ENCODE data around the gene PLXNB1. TPM values are rescaled to one million over a fixed set of nuclear protein-coding genes. Genes with fewer than 3 reads are reported as not detected.
"Not testable (repeated sequence)": the region's sequence is repeated elsewhere in the genome, so short reads cannot be mapped to it uniquely, and the experiment has no call there.

The PLXNB1 gene, protein sequence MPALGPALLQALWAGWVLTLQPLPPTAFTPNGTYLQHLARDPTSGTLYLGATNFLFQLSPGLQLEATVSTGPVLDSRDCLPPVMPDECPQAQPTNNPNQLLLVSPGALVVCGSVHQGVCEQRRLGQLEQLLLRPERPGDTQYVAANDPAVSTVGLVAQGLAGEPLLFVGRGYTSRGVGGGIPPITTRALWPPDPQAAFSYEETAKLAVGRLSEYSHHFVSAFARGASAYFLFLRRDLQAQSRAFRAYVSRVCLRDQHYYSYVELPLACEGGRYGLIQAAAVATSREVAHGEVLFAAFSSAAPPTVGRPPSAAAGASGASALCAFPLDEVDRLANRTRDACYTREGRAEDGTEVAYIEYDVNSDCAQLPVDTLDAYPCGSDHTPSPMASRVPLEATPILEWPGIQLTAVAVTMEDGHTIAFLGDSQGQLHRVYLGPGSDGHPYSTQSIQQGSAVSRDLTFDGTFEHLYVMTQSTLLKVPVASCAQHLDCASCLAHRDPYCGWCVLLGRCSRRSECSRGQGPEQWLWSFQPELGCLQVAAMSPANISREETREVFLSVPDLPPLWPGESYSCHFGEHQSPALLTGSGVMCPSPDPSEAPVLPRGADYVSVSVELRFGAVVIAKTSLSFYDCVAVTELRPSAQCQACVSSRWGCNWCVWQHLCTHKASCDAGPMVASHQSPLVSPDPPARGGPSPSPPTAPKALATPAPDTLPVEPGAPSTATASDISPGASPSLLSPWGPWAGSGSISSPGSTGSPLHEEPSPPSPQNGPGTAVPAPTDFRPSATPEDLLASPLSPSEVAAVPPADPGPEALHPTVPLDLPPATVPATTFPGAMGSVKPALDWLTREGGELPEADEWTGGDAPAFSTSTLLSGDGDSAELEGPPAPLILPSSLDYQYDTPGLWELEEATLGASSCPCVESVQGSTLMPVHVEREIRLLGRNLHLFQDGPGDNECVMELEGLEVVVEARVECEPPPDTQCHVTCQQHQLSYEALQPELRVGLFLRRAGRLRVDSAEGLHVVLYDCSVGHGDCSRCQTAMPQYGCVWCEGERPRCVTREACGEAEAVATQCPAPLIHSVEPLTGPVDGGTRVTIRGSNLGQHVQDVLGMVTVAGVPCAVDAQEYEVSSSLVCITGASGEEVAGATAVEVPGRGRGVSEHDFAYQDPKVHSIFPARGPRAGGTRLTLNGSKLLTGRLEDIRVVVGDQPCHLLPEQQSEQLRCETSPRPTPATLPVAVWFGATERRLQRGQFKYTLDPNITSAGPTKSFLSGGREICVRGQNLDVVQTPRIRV (N-terminal part only)
- polyA plus RNA-seq: 121 TPM
- long read RNA-seq, donor 1: 0 reads
- long read RNA-seq, donor 2, partial matches to known transcripts: 0 of 3 reads
- long read RNA-seq, donor 2, other reads (novel, unspliced or antisense): 0 of 3 reads
- long read RNA-seq, donor 3: 0 reads
- long read RNA-seq, donor 4, partial matches to known transcripts: 0 of 2 reads
- long read RNA-seq, donor 4, other reads (novel, unspliced or antisense): 0 of 2 reads
- long read RNA-seq, donor 5, full-length matches to known transcripts: 2 of 2 reads
- long read RNA-seq, donor 5, partial matches to known transcripts: 0 of 2 reads
- long read RNA-seq, donor 5, other reads (novel, unspliced or antisense): 0 of 2 reads
- long read RNA-seq, donor 6, partial matches to known transcripts: 728 of 754 reads
- long read RNA-seq, donor 6, other reads (novel, unspliced or antisense): 25 of 754 reads
- long read RNA-seq, donor 7, partial matches to known transcripts: 0 of 3 reads
- long read RNA-seq, donor 7, other reads (novel, unspliced or antisense): 0 of 3 reads
- long read RNA-seq, donor 8, partial matches to known transcripts: 0 of 1 reads
- long read RNA-seq, donor 8, other reads (novel, unspliced or antisense): 0 of 1 reads
- long read RNA-seq, donor 9, partial matches to known transcripts: 0 of 1 reads
- long read RNA-seq, donor 9, other reads (novel, unspliced or antisense): 0 of 1 reads
- long read RNA-seq, donor 10, partial matches to known transcripts: 0 of 4 reads
- long read RNA-seq, donor 10, other reads (novel, unspliced or antisense): 0 of 4 reads
- long read RNA-seq, donor 11, partial matches to known transcripts: 0 of 2 reads
- long read RNA-seq, donor 11, other reads (novel, unspliced or antisense): 0 of 2 reads

DNA sequence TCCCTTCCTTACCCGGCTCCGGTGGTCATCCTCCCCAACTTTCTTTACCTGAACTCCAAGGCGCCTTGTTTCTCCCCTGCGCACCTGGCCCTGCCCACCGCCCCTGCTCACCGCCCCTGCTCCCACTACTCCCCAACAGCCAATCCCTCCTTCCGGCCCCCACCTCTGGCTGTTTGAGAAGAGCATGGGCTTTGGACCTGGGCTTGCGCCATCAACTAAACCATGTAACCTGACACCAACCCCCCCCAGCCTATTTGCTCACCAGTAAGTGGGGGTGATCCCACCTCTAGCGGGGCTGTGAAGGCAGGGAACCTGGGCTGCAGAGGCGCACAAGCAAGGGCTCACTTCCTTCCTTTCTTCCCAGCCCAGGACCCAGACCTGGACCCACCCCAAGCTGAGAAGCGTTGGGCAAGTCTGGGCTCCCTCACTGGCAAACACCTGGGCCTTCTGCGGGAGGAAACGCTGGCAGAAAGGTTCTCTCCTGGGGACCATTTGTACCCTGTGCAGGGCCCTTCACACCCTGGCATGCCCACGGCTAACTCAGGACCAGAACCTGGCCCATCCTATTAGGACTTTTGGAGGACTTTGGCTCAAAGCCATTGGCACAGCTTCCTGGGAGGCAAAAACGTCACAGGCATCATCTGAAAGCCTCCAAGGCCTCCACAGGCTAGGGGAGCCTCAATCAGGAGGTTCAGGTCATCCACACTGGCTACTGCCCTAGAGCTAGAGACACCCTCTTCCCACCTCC lies at the start of gene PLXNB1:
Gene PLXNB1 (minus strand): TSS at position 127 of the 748 bp plus-strand sequence. CDS start 5,475 bp downstream, outside the sequence.
- Histone ChIP-seq H3K27ac (ENCODE audit: low read length) (peak within 1 kb of the TSS; percentile 94), H3K4me3 (ENCODE audit: low read length) (peak within 1 kb of the TSS; percentile 83), H3K27me3 (ENCODE audit: control insufficient read depth, insufficient read depth, low read length) (no peaks in the 10 kb centered on the region), H3K36me3 (ENCODE audit: control insufficient read depth, insufficient read depth, low read length) (peaks cover 15% of the 10 kb centered on the region), H3K9me3 (ENCODE audit: control insufficient read depth, low read depth, low read length) (peaks cover 3% of the 10 kb centered on the region), H3K4me1 (ENCODE audit: control insufficient read depth, insufficient read depth, low read length) (peaks cover 83% of the 10 kb centered on the region)
- no CpG with 5 or more reads among the region's 15 CpGs for WGBS (ENCODE audit: insufficient coverage, low lambda C conversion rate)
- peak; percentile 94 to 98 for DNase-seq

- no peak overlapping the region for H3K4me3 ChIP-seq (ENCODE audit: low read length)
- WGBS (ENCODE audit: insufficient coverage, low lambda C conversion rate): no CpG with 5 or more reads among the region's 19 CpGs
- no peaks in the 10 kb centered on the region for H3K9me3 ChIP-seq (ENCODE audit: control insufficient read depth, low read depth, low read length)
- no peak for DNase-seq
- H3K27me3 ChIP-seq (ENCODE audit: control insufficient read depth, insufficient read depth, low read length): no peaks in the 10 kb centered on the region
- H3K36me3 ChIP-seq (ENCODE audit: control insufficient read depth, insufficient read depth, low read length): peaks cover 10% of the 10 kb centered on the region
- peaks cover 11% of the 10 kb centered on the region for H3K4me1 ChIP-seq (ENCODE audit: control insufficient read depth, insufficient read depth, low read length)
- no peak overlapping the region for H3K27ac ChIP-seq (ENCODE audit: low read length)
Measured at GRCh38 chr3:48478626-48479555, 49.0 kb upstream of the PLXNB1 start.

- Histone ChIP-seq H3K4me1 (ENCODE audit: control insufficient read depth, insufficient read depth, low read length) (peaks cover 19% of the 10 kb centered on the region), H3K27ac (ENCODE audit: low read length) (no peak overlapping the region), H3K9me3 (ENCODE audit: control insufficient read depth, low read depth, low read length) (no peaks in the 10 kb centered on the region), H3K4me3 (ENCODE audit: low read length) (no peak overlapping the region), H3K27me3 (ENCODE audit: control insufficient read depth, insufficient read depth, low read length) (no peaks in the 10 kb centered on the region), H3K36me3 (ENCODE audit: control insufficient read depth, insufficient read depth, low read length) (peaks cover 10% of the 10 kb centered on the region)
- no peak for DNase-seq
- WGBS (ENCODE audit: insufficient coverage, low lambda C conversion rate): no CpG with 5 or more reads among the region's 9 CpGs
Measured at GRCh38 chr3:48477959-48478520, 48.2 kb upstream of the PLXNB1 start.

DNA sequence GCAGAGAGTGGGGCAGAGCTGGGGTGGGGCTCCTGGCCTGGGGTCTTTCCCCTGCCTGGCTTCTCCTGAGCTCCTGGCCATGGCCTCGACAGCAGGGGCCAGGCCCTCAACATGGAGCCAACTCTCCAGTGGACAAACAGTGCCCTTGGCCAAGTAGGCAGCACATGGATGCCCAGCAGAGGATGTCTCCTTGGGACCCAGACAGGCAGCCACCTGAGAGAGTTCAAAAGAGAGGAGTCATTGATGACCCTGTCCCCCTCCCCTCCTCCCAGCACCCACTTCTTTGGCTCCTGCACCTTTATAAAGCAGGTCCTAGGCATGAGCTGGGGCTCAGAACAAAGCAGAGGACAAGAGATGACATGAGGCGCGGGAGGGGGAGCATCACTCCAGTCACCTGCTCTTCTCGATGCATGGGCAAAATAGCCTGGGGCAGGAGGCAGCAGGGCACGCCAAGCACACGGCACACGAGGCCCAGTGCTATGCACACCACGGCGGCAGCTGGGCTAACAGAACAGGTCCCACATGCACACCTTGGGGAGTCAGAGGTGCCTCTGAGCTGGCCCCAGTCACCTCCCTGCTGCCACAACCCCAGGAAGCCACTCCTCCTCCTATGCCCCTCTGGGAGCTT lies 46.7 kb upstream of the PLXNB1 start:
- Histone ChIP-seq H3K27ac (ENCODE audit: low read length) (no peak overlapping the region), H3K36me3 (ENCODE audit: control insufficient read depth, insufficient read depth, low read length) (peaks cover 10% of the 10 kb centered on the region), H3K4me3 (ENCODE audit: low read length) (no peak overlapping the region), H3K4me1 (ENCODE audit: control insufficient read depth, insufficient read depth, low read length) (peaks cover 23% of the 10 kb centered on the region), H3K27me3 (ENCODE audit: control insufficient read depth, insufficient read depth, low read length) (no peaks in the 10 kb centered on the region), H3K9me3 (ENCODE audit: control insufficient read depth, low read depth, low read length) (no peaks in the 10 kb centered on the region)
- no peak for DNase-seq
- WGBS (ENCODE audit: insufficient coverage, low lambda C conversion rate): no CpG with 5 or more reads among the region's 9 CpGs

DNA sequence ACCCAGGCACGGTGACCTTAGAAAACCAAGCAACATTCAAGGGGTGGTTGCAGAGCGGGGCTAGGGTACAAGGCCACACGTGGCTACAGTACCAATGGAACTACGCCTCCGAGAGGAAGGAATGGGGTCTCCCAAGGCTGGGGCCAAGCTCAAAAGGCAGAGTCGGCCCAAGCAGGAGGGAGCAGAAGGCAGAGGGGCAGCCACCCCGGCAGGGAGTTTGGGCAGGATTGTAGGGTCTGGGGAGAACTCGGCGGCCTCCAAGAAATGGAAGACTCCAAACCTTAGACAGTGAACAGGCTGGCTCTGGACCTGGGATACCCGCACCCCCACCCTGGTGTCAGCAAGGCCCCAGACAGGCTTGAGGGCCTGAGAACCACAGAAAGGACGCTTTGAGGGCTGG lies 45.3 kb upstream of the PLXNB1 start:
- Histone ChIP-seq H3K4me3 (ENCODE audit: low read length) (no peak overlapping the region), H3K27me3 (ENCODE audit: control insufficient read depth, insufficient read depth, low read length) (no peaks in the 10 kb centered on the region), H3K27ac (ENCODE audit: low read length) (peak overlapping the region; percentile 95), H3K9me3 (ENCODE audit: control insufficient read depth, low read depth, low read length) (no peaks in the 10 kb centered on the region), H3K4me1 (ENCODE audit: control insufficient read depth, insufficient read depth, low read length) (peaks cover 35% of the 10 kb centered on the region), H3K36me3 (ENCODE audit: control insufficient read depth, insufficient read depth, low read length) (peaks cover 11% of the 10 kb centered on the region)
- no peak for DNase-seq
- WGBS (ENCODE audit: insufficient coverage, low lambda C conversion rate): no CpG with 5 or more reads among the region's 11 CpGs

DNA sequence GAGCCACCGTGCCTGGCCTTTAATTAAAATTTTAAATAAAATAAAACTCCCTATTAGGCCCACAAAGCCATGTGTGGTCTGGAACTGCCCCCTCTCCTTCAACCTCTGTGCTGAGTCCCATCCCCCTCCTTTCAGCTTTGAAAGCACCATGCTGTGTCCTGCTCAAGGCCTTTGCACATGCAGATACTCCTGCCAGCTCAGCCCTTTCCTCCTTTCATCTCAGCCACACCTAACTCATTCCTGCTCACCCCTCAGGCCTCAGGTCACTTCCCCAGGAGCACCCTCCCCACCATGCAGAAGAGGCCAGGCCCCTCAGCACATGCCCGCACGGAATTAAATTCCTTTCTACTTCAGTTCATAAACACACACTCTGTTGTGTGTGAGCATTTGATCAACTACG lies 44.7 kb upstream of the PLXNB1 start:
- 80% methylated on average over 1 of the region's 4 CpGs for WGBS (ENCODE audit: insufficient coverage, low lambda C conversion rate)
- Histone ChIP-seq H3K36me3 (ENCODE audit: control insufficient read depth, insufficient read depth, low read length) (peaks cover 15% of the 10 kb centered on the region), H3K4me1 (ENCODE audit: control insufficient read depth, insufficient read depth, low read length) (peaks cover 40% of the 10 kb centered on the region), H3K4me3 (ENCODE audit: low read length) (no peak overlapping the region), H3K9me3 (ENCODE audit: control insufficient read depth, low read depth, low read length) (no peaks in the 10 kb centered on the region), H3K27ac (ENCODE audit: low read length) (peak overlapping the region; percentile 95), H3K27me3 (ENCODE audit: control insufficient read depth, insufficient read depth, low read length) (no peaks in the 10 kb centered on the region)
- peak; percentile 58 to 75 for DNase-seq

- peak overlapping the region; percentile 95 for H3K27ac ChIP-seq (ENCODE audit: low read length)
- not testable (repeated sequence) for DNase-seq; H3K4me3 ChIP-seq (ENCODE audit: low read length); H3K9me3 ChIP-seq (ENCODE audit: control insufficient read depth, low read depth, low read length); H3K27me3 ChIP-seq (ENCODE audit: control insufficient read depth, insufficient read depth, low read length)
- H3K4me1 ChIP-seq (ENCODE audit: control insufficient read depth, insufficient read depth, low read length): peaks cover 45% of the 10 kb centered on the region
- no CpG with 5 or more reads among the region's 4 CpGs for WGBS (ENCODE audit: insufficient coverage, low lambda C conversion rate)
- H3K36me3 ChIP-seq (ENCODE audit: control insufficient read depth, insufficient read depth, low read length): peaks cover 19% of the 10 kb centered on the region
Measured at GRCh38 chr3:48474031-48474430, 44.1 kb upstream of the PLXNB1 start.

Measured in large intestine (tissue), 12 donors.